K562 (cell line): ENCODE results near the gene KIF21A. TPM values are rescaled to one million over a fixed set of nuclear protein-coding genes. Genes with fewer than 3 reads are reported as not detected.

ENCODE experiments used
- CEBPG ChIP-seq, 3 experiments: fragments of 200-800 bp in 1 of 3; sonication (Bioruptor generic) in 1 of 3; sonication (generic) in 1 of 3; formaldehyde crosslinking in 1 of 3; IDR thresholded peaks in 2 of 3; conservative IDR thresholded peaks in 1 of 3; 2 replicates each; pipeline versions ENCODE4 v1.6.1 to v1.8.0; 2016 to 2022; ENCODE audit warnings: missing compliant biosample characterization in 2 of 3, missing genetic modification characterization in 2 of 3, mild to moderate bottlenecking in 1 of 3, missing genetic modification reagents in 1 of 3
- ERF ChIP-seq: fragments of 450-650 bp; formaldehyde crosslinking; IDR thresholded peaks from 2 replicates; pipeline ENCODE4 v1.4.0; 2020; ENCODE audit warnings: mild to moderate bottlenecking, mixed read lengths
- KLF6 ChIP-seq: fragments of 250-450 bp; sonication (Bioruptor Pico); IDR thresholded peaks from 2 replicates; pipeline ENCODE4 v1.4.0; 2020; ENCODE audit warnings: mild to moderate bottlenecking, moderate library complexity, borderline replicate concordance
- MTF1 ChIP-seq: fragments of 250-450 bp; sonication (Bioruptor Pico); IDR thresholded peaks from 2 replicates; pipeline ENCODE4 v1.9.0; 2021; ENCODE audit warnings: moderate library complexity, mild to moderate bottlenecking, inconsistent platforms, borderline replicate concordance
- RAD21 ChIP-seq, 2 experiments: fragments of 250-450 bp in 1 of 2; fragments of 450-650 bp in 1 of 2; sonication (Bioruptor Pico) in 1 of 2; formaldehyde crosslinking in 1 of 2; IDR thresholded peaks in 1 of 2; conservative IDR thresholded peaks in 1 of 2; 2 replicates each; pipeline versions ENCODE4 v1.4.0 to v1.8.0; 2020 to 2022; ENCODE audit warnings: mild to moderate bottlenecking in 2 of 2, moderate library complexity in 1 of 2
- RFX7 ChIP-seq: fragments of 250-450 bp; sonication (Bioruptor Pico); IDR thresholded peaks from 2 replicates; pipeline ENCODE4 v1.5.1; 2021; ENCODE audit warnings: mild to moderate bottlenecking
- SMAD2 ChIP-seq: fragments of 150-350 bp; IDR thresholded peaks from 2 replicates; pipeline ENCODE4 v1.6.1; 2014; ENCODE audit warnings: low read depth, mild to moderate bottlenecking, low read length
- SNRNP70 ChIP-seq: fragments of 200-400 bp; formaldehyde crosslinking; optimal IDR thresholded peaks from 2 replicates; pipeline ENCODE3; 2017; ENCODE audit warnings: low read depth, low read length
- TCFL5 ChIP-seq: fragments of 250-450 bp; sonication (Bioruptor Pico); conservative IDR thresholded peaks from 2 replicates; pipeline ENCODE4 v1.6.1; 2021; ENCODE audit warnings: mild to moderate bottlenecking, moderate library complexity, matching md5 sums
- YBX1 ChIP-seq: fragments of 450-650 bp; IDR thresholded peaks from 2 replicates; pipeline ENCODE4 v1.7.1; 2016; ENCODE audit warnings: mild to moderate bottlenecking
- ZNF316 ChIP-seq: fragments of 450-650 bp; IDR thresholded peaks from 2 replicates; pipeline ENCODE4 v1.6.1; 2016
- ZNF384 ChIP-seq: IDR thresholded peaks from 2 replicates; pipeline ENCODE4 v1.6.1; 2012; ENCODE audit warnings: low read depth, low read length, improper control_type of control experiment
- polyA plus RNA-seq, 8 experiments: library from polyadenylated mRNA; depleted of rRNA in 4 of 8; stranded (reverse) in 5 of 8; unstranded in 3 of 8; fragments of >200 nt; fragmentation: Nextera tagmentation in 2 of 8; fragmentation: Illumina TruSeq in 1 of 8; extraction: Ambion mirVana in 2 of 8; extraction: Trizol in 1 of 8; gene quantifications; 2 replicates each; pipeline versions ENCODE4 v1.2.1 to v1.2.3, GENCODE V29; 2011 to 2014; ENCODE audit warnings: inconsistent platforms in 1 of 8, missing spikeins in 1 of 8
- total RNA-seq, 7 experiments: library from RNA; depleted of rRNA in 6 of 7; stranded (reverse); fragments of >200 nt in 6 of 7; fragmentation: Illumina TruSeq in 2 of 7; extraction: Trizol in 2 of 7; gene quantifications; 2 replicates each; pipeline versions ENCODE4 v1.2.1 to v1.2.3, GENCODE V29; 2011 to 2021; ENCODE audit warnings: low replicate concordance in 1 of 7
- TF ChIP-seq, protein P1 (sequence below): fragments of 450-650 bp; IDR thresholded peaks from 2 replicates; pipeline ENCODE4 v1.6.1; 2016; ENCODE audit warnings: low read depth

Gene KIF21A
- total and polyA plus RNA-seq, 9 of the 15 experiments (the other 6 are each of a cell fraction or from before 2014, with no cell fraction given) = 17.7 to 45.0 (median 30.3) TPM

DNA sequence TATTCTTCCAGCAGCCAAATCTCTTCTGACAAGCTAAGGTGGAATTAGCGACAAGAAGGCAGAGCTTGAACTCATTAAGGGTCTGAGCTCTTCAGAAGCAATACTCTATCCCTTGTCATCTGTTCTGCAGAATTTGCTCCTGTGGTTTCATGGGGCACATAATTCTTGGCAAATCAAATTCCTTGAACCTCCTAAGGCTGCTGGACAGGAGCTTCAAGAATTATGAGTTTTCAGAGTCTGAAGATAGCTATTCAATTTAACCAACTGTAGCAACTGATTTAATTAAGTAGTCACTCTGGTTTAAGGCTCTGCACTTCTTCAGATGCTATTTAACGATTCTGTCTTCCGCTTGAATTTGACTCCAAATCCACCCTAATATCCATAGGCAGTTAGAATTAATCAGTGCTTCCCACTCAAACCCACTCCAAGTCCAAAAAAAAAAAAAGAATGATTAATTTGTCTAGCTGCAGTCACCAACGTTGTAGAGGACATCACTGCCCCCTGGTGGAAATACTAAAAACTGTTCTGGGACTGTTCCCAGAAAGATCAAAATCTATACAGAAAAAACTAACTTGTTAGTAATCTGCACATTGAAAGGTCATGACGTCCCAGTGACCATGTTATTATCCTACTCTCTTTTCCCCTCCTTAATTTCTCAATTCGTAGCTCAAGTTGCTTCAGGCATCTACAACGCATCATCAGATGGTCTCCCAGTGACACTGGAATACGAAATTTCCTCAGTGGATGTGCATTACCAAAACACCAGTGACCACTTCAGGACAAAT lies 169.9 kb downstream of the KIF21A start (continued):
- TF ChIP-seq, protein P1, sequence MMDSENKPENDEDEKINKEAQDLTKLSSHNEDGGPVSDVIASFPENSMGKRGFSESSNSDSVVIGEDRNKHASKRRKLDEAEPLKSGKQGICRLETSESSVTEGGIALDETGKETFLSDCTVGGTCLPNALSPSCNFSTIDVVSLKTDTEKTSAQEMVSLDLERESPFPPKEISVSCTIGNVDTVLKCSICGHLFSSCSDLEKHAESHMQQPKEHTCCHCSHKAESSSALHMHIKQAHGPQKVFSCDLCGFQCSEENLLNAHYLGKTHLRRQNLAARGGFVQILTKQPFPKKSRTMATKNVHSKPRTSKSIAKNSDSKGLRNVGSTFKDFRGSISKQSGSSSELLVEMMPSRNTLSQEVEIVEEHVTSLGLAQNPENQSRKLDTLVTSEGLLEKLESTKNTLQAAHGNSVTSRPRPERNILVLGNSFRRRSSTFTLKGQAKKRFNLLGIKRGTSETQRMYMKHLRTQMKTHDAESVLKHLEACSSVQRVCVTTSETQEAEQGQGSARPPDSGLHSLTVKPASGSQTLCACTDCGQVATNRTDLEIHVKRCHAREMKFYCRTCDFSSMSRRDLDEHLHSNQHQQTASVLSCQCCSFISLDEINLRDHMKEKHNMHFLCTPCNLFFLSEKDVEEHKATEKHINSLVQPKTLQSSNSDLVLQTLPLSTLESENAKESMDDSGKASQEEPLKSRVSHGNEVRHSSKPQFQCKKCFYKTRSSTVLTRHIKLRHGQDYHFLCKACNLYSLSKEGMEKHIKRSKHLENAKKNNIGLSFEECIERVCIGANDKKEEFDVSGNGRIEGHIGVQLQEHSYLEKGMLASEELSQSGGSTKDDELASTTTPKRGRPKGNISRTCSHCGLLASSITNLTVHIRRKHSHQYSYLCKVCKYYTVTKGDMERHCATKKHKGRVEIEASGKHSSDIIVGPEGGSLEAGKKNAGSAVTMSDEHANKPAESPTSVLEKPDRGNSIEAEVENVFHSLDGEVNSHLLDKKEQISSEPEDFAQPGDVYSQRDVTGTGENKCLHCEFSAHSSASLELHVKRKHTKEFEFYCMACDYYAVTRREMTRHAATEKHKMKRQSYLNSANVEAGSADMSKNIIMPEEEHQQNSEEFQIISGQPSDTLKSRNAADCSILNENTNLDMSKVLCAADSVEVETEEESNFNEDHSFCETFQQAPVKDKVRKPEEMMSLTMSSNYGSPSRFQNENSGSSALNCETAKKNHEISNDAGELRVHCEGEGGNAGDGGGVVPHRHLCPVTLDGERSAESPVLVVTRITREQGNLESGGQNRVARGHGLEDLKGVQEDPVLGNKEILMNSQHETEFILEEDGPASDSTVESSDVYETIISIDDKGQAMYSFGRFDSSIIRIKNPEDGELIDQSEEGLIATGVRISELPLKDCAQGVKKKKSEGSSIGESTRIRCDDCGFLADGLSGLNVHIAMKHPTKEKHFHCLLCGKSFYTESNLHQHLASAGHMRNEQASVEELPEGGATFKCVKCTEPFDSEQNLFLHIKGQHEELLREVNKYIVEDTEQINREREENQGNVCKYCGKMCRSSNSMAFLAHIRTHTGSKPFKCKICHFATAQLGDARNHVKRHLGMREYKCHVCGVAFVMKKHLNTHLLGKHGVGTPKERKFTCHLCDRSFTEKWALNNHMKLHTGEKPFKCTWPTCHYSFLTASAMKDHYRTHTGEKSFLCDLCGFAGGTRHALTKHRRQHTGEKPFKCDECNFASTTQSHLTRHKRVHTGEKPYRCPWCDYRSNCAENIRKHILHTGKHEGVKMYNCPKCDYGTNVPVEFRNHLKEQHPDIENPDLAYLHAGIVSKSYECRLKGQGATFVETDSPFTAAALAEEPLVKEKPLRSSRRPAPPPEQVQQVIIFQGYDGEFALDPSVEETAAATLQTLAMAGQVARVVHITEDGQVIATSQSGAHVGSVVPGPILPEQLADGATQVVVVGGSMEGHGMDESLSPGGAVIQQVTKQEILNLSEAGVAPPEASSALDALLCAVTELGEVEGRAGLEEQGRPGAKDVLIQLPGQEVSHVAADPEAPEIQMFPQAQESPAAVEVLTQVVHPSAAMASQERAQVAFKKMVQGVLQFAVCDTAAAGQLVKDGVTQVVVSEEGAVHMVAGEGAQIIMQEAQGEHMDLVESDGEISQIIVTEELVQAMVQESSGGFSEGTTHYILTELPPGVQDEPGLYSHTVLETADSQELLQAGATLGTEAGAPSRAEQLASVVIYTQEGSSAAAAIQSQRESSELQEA = no peak
- TF ChIP-seq RFX7 (CRISPR knock-in tag) (no peak), SNRNP70 (no peak), KLF6 (CRISPR knock-in tag) (no peak), ZNF316 (no peak), YBX1 (no peak), TCFL5 (CRISPR knock-in tag) (no peak), RAD21 (CRISPR knock-in tag; conservative IDR thresholded peaks at IDR 0.05 in 1 of 2, IDR thresholded peaks at IDR 0.05 in 1 of 2) (peak; percentile 41 to 67; a peak in 3 of 4 replicates), SMAD2 (no peak), CEBPG (CRISPR knock-in tag; IDR thresholded peaks at IDR 0.05) (no peak), CEBPG (tag; conservative IDR thresholded peaks at IDR 0.05 in 1 of 2, IDR thresholded peaks at IDR 0.05 in 1 of 2) (0 out of 4 replicates have a peak, but pooled peaks of 1 of the 2 experiments have one; percentile 41), MTF1 (CRISPR knock-in tag) (no peak), ERF (CRISPR knock-in tag) (no peak), ZNF384 (peak; percentile 84)
